Measurements from ENCODE around the gene SCRN3.
"Not testable (repeated sequence)": the region's sequence is repeated elsewhere in the genome, so short reads cannot be mapped to it uniquely, and the experiment has no call there.

The SCRN3 gene, protein sequence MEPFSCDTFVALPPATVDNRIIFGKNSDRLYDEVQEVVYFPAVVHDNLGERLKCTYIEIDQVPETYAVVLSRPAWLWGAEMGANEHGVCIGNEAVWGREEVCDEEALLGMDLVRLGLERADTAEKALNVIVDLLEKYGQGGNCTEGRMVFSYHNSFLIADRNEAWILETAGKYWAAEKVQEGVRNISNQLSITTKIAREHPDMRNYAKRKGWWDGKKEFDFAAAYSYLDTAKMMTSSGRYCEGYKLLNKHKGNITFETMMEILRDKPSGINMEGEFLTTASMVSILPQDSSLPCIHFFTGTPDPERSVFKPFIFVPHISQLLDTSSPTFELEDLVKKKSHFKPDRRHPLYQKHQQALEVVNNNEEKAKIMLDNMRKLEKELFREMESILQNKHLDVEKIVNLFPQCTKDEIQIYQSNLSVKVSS

DNA sequence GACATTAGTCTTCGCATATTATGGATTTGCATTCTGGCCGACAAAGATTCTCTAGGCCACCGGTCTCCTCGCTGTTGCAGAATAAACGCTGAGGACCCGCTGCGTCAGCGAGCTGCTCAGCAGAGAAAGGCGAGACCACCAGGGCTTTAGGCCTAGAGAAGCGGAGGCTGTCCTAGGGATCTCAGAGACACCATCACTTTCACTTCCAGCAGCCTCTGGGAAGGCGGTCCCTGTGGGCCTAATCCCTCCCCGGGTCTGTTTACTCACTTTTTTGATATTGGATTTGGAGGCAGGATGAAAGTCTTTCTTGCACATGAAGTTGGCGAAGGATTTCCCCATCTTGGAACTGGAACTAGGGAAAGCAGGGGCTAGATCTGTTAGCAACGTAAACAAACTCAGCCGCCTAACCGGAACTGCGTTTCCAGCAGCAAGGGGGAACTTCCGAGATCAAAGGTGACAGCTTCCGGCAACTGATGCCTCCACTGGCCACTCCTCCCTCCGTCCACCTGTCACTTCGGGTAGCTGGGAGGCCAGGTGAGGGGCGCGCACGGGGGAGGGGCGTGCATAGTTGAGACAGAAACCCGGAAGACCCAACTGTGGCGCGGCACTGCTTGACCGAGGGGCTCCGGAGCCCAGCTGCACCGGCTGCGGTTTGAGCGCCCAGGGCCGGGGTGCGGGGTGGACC, at the start of gene SCRN3:
SCRN3 (plus strand) TSS at position 447 of the 685 bp plus-strand sequence. CDS start 2,554 bp downstream, outside the sequence.
- DNase-seq = peak; percentile 16 to 91 (median 72)

GRCh38 chr2:174350018-174350417, 45.5 kb upstream of the SCRN3 start:
- no peak for DNase-seq

DNA sequence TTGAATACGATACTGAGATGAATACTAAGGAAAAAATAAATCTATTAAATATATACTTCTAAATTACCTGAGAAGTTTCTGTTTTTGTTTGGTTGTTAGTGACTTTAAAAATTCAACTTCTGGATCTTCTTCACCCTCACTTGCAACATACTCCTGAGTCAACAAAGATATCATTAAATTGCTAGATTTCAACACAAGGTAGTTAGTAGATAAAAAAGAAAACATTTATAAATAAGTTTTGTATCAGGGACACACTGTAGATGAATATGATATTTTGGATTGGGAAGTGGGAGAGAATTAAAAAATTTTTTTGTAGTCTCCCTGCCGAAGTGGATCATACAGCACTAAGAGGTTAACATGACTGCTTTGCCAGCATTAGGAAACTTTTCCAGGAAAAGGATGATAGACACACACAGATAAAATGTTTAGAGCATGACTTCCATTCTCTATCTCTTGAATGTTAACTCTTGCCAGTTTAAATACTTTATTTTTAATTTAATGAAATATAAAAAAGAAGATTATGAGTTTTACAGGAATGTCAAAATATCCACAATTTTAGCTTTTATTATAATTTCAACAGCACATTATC, 44.8 kb upstream of the SCRN3 start:
- no peak for DNase-seq

GRCh38 chr2:174353004-174353403, 42.5 kb upstream of the SCRN3 start:
- DNase-seq = no peak

DNA sequence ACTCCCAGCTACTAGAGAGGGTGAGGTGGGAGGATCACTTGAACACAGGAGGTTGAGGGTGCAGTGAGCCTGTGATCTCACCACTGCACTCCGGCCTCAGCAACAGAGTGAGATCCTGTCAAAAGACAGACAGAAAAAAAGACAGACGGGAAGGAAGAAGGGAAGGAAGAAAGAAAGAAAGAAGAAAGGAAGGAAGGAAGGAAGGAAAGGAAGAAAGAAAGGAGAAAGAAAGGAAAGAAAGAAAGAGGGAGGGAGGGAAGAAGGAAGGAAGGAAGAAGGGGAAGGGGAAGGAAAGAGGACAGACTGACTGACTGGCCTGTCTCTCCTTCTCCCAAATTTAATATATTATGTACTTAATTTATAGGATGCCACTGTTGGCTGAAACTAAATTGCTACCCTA, 39.2 kb upstream of the SCRN3 start:
- no peak for DNase-seq

DNA sequence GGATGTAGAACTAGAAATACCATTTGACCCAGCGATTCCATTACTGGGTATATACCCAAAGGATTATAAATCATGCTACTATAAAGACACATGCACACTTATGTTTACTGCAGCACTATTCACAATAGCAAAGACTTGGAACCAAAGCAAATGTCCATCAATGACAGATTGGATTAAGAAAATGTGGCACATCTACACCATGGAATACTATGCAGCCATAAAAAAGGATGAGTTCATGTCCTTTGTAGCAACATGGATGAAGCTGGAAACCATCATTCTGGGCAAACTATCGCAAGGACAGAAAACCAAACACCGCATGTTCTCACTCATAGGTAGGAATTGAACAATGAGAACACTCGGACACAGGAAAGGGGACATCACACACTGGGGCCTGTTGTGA, 35.9 kb upstream of the SCRN3 start:
- DNase-seq = not testable (repeated sequence)

GRCh38 chr2:174362949-174363348, 32.6 kb upstream of the SCRN3 start:
- no peak for DNase-seq

DNA sequence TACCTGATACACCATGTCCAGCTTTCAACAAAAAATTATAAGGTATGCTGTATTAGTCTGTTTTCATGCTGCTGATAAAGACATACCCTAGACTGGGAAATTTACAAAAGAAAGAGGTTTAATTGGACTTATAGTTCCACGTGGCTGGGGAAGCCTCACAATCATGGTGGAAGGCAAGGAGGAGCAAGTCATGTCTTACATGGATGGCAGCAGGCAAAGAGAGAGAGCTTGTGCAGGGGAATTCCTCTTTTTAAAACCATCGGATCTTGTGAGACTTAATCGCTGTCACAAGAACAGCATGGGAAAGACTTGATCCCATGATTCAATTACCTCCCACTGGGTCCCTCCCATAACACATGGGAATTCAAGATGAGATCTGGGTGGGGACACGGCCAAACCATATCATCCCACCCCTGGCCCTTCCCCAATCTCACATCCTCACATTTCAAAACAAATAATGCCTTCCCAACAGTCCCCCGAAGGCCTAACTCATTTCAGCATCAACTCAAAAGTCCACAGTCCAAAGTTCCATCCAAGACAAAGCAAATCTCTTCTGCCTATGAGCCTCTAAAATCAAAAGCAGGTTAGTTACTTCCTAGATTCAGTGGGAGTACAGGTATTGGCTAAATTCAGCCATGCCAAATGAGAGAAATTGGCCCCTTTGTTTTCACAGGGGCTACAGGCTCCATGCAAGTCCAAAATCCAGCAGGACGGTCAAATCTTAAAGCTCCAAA, 31.9 kb upstream of the SCRN3 start:
- not testable (repeated sequence) for DNase-seq

DNA sequence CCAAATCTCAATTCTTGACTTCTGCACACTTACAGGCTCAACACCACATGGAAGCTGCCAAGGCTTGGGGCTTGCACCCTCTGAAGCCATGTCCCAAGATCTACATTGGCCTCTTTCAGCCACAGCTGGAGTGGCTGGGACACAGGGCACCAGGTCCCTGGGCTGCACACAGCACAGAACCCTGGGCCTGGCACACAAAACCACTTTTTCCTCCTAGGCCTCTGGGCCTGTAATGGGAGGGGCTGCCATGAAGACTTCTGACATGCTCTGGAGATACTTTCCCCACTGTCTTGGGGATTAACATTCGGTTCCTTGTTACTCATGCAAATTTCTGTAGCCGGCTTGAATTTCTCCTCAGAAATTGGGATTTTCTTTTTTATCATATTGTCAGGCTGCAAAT, 30.9 kb upstream of the SCRN3 start:
- DNase-seq = no peak

DNA sequence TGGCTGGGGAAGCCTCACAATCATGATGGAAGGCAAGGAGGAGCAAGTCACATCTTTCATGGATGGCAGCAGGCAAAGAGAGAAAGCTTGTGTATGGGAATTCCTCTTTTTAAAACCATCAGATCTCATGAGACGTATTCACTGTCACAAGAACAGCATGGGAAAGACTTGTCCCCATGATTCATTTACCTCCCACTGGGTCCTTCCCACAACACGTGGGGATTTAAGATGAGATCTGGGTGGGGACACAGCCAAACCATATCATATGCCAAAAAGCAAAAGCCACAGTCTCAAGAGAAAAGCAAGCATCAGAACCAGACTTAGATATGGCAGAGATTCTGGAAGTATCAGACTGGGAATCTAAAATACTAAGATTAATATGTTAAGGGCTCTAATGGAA, 30.0 kb upstream of the SCRN3 start:
- no peak for DNase-seq

DNA sequence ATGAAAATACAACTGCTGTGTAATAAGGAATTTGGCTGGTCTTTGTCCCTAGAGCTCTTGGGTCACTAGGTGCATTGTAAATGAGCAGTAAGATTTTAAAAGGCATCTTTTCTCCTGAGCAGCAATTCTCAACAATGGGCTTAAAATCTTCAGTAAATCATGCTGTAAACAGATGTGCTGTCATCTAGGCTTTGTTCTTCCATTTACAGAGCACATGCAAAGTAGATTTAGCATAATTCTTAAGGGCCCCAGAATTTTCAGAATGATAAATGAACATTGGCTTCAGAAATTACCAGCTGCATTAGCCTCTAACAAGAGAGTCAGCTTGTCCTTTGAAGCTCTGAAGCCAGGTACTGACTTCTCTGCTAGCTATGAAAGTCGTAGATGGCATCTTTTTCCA, 26.8 kb upstream of the SCRN3 start:
- DNase-seq = no peak

DNA sequence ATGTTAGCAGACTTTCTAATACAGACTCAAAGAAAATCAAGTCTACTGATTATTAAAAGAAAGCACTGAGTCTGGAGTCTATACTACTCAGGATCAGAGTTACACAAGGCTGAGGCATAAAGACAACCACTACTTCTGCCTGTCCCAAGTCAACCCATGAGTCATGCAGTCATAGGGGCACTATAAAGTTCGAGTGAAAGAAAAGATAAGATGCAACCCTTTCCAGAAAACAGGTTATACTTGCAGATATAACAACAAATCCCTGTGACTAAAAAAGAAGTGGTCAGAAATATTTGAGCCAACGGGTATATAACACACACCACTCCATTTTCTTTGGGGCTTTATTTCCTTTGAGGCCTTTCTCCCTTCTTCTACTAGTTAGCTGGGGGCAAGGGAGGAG, 18.6 kb upstream of the SCRN3 start:
- no peak for DNase-seq

DNA sequence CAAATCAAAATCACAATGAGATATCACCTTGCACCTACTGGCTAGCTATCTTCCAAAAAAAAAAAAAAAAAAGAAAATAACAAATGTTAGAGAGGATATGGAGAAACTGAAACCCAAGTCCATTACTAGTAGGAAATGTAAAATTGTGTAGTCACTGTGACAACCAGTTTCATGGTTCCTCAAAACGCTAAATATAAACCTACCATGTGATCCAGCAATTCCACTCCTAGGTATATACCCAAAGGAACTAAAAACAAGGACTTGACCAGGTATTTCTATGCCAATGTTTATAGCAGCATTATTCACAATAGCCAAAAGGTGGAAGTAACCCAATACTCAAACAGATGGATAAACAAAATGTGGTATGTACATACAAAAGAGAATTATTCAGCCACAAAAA, 11.7 kb upstream of the SCRN3 start:
- DNase-seq = no peak

- DNase-seq = no peak
Observed at GRCh38 chr2:174385201-174385600, 10.3 kb upstream of the SCRN3 start.

DNA sequence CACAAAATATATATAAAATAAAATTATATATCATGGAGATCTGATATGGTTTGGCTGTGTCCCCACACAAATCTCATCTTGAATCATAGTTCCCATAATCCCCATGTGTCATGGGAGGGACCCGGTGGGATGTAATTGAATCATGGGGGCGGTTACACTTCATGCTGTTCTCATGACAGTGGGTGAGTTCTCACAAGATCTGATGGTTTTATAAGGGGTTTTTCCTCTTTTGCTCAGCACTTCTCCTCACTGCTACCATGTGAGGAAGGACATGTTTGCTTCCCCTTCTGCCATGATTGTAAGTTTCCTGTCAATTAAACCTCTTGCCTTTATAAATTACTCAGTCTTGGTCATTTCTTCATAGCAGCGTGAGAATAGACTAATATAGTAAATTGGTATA, 6.8 kb upstream of the SCRN3 start:
- not testable (repeated sequence) for DNase-seq

GRCh38 chr2:174389542-174389941, 6.0 kb upstream of the SCRN3 start:
- DNase-seq = no peak

- DNase-seq = not testable (repeated sequence)
Observed at GRCh38 chr2:174390303-174390702, 5.2 kb upstream of the SCRN3 start.

DNA sequence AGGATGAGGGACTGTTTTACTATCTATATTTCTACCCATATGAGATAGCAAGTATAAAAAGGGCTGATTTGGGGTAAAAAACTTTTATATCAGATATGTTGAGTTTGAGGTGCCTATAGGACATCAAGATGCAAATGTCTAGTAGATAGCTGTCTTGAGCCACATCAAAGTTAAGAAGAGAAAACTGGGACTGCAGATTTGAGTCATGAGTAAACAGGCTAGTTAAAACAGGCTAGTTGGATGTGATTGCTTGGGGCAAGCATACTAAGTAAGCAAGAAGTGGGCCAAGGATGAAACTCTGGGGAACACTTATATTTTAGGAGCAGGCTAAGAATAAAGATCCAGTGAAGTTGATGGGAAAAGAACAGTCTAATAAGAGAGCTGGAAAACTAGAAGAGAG, 2.8 kb upstream of the SCRN3 start:
- no peak for DNase-seq

DNA sequence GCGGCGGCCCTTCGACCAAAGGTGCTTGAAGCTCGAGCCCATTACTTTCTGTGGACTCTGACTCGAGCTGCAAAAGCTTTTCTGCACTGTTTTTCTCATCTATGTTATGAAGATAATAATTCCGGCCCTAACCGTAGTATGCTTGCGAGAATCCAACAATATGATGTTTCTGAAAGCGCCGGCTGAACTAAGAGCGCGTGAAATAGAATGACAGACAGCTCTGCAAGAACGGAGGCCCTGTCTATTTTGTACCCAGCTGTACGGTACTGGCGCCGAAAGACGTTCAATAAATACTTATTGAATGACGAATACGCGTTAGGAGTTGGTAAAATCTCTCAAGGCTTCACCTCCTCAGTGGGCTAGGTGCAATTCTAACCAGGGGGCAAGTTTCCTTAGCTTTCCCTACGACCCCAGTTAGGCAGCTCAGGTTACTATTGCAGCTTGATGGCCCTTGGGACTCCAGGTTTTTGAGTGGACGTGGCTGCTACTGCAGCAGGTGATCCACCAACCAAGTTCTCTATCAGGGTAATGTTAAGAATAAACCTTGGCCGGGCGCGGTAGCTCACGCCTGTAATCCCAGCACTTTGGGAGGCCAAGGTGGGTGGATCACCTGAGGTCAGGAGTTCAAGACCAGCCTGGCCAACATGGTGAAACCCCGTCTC, 570 bp downstream of the SCRN3 start:
- peak in 3 of 51 donors; percentile 1 to 21 (median 19) for DNase-seq

DNA sequence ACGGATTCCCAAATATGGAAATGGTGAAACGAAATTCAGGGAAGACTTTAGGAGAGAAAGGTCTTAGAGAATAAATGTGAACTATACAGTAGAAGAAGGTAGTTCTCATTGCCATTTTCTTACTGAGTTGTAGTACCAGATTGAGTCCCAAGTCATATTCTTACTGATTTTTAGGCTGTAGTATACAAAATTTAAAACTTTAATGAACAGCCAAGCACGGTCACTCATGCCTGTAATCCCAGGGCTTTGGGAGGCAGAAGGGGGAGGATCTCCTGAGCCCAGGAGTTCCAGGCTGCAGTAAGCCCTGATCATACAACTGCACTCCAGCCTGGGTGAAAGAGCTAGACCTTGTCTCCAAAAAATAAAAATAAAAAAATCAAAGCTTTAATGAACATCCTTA, 2.2 kb downstream of the SCRN3 start:
- no peak for DNase-seq

- no peak for DNase-seq
Observed at GRCh38 chr2:174399171-174399570, 3.6 kb downstream of the SCRN3 start.
